Tibial artery (tissue), 4 donors: ENCODE results near the gene KDR.

Source experiments
- DNase-seq, 2 donors: peaks; one replicate each; pipeline ENCODE4 v3.0.0-alpha.2; 2019
- H3K27ac ChIP-seq, 2 donors: fragments of 200-600 bp; sonication (generic) in 1 of 2; 1 replicate in 1 of 2; 2 replicates in 1 of 2; pipeline ENCODE4 v1.5.1; 2018 to 2019; ENCODE audit warnings: mild to moderate bottlenecking in 1 of 2
- H3K27me3 ChIP-seq, 2 donors: fragments of 200-600 bp; sonication (generic) in 1 of 2; one replicate each; pipeline versions ENCODE4 v1.5.1 to v1.6.0; 2016 to 2019
- H3K36me3 ChIP-seq, 3 donors: fragments of 200-600 bp; sonication (generic) in 2 of 3; one replicate each; pipeline ENCODE4 v1.5.1; 2016 to 2019; ENCODE audit warnings: mild to moderate bottlenecking in 2 of 3
- H3K4me1 ChIP-seq, 4 donors: fragments of 200-600 bp; sonication (generic) in 2 of 4; 1 replicate in 3 of 4; 2 replicates in 1 of 4; pipeline ENCODE4 v1.5.1; 2016 to 2019
- H3K4me3 ChIP-seq, 2 donors: fragments of 200-600 bp; sonication (generic) in 1 of 2; 1 replicate in 1 of 2; 2 replicates in 1 of 2; pipeline ENCODE4 v1.5.1; 2018 to 2019; ENCODE audit warnings: mild to moderate bottlenecking in 2 of 2
- H3K9me3 ChIP-seq, 3 donors: fragments of 200-600 bp; sonication (generic) in 1 of 3; one replicate each; pipeline ENCODE4 v1.5.1; 2016 to 2019
- CTCF ChIP-seq, 2 experiments: fragments of 200-600 bp in 1 of 2; fragments of 450-650 bp in 1 of 2; IDR thresholded peaks; one replicate each; pipeline ENCODE4 v1.5.1; 2017 to 2019; ENCODE audit warnings: antibody characterized with exemption in 2 of 2, mild to moderate bottlenecking in 1 of 2, moderate library complexity in 1 of 2
- intact Hi-C: fragments of 100-400 bp; cut with DNase I; formaldehyde crosslinking; loops from one replicate; pipeline ENCODE4 v1.15.0; 2023; ENCODE audit warnings: low total_unique reads

Gene KDR

GRCh38 chr4:55036405-55036804 lies 89.0 kb downstream of the KDR start:
- peaks cover 0 to 54% (median 22%) of the 10 kb centered on the region in 4 donors for H3K4me1 ChIP-seq
- TF ChIP-seq CTCF (IDR thresholded peaks at IDR 0.05) = no peak
- H3K36me3 ChIP-seq = no peaks in the 10 kb centered on the region
- no peaks in the 10 kb centered on the region for H3K27me3 ChIP-seq
- H3K27ac ChIP-seq = peak overlapping the region in 1 of 2 donors; percentile 27
- no peak for DNase-seq
- no peaks in the 10 kb centered on the region for H3K9me3 ChIP-seq
- no peak overlapping the region for H3K4me3 ChIP-seq
- intact Hi-C loops = no loop called here

GRCh38 chr4:55035892-55036291 lies 89.5 kb downstream of the KDR start:
- Histone ChIP-seq H3K4me3 (no peak overlapping the region), H3K4me1 (peaks cover 0 to 54% (median 22%) of the 10 kb centered on the region in 4 donors), H3K36me3 (no peaks in the 10 kb centered on the region), H3K27me3 (no peaks in the 10 kb centered on the region), H3K27ac (no peak overlapping the region), H3K9me3 (no peaks in the 10 kb centered on the region)
- intact Hi-C loops = no loop called here
- DNase-seq = no peak
- no peak for TF ChIP-seq CTCF (IDR thresholded peaks at IDR 0.05)

GRCh38 chr4:55033296-55033695 lies 92.1 kb downstream of the KDR start:
- peaks cover 0 to 42% (median 10%) of the 10 kb centered on the region in 4 donors for H3K4me1 ChIP-seq
- no peak overlapping the region for H3K4me3 ChIP-seq
- H3K27me3 ChIP-seq = no peaks in the 10 kb centered on the region
- H3K36me3 ChIP-seq = no peaks in the 10 kb centered on the region
- no peak for DNase-seq
- H3K9me3 ChIP-seq = no peaks in the 10 kb centered on the region
- intact Hi-C loops = no loop called here
- TF ChIP-seq CTCF (IDR thresholded peaks at IDR 0.05) = no peak
- H3K27ac ChIP-seq = no peak overlapping the region

GRCh38 chr4:55032788-55033187 lies 92.6 kb downstream of the KDR start:
- H3K4me3 ChIP-seq = no peak overlapping the region
- no peaks in the 10 kb centered on the region for H3K36me3 ChIP-seq
- TF ChIP-seq CTCF (IDR thresholded peaks at IDR 0.05) = no peak
- intact Hi-C loops = no loop called here
- no peak for DNase-seq
- H3K4me1 ChIP-seq = peaks cover 0 to 37% (median 9%) of the 10 kb centered on the region in 4 donors
- no peak overlapping the region for H3K27ac ChIP-seq
- no peaks in the 10 kb centered on the region for H3K9me3 ChIP-seq
- no peaks in the 10 kb centered on the region for H3K27me3 ChIP-seq

GRCh38 chr4:55032179-55032578 lies 93.2 kb downstream of the KDR start:
- Histone ChIP-seq H3K4me1 (peaks cover 0 to 31% (median 7%) of the 10 kb centered on the region in 4 donors), H3K27me3 (no peaks in the 10 kb centered on the region), H3K9me3 (no peaks in the 10 kb centered on the region), H3K27ac (no peak overlapping the region), H3K4me3 (no peak overlapping the region), H3K36me3 (no peaks in the 10 kb centered on the region)
- intact Hi-C loops = no loop called here
- no peak for DNase-seq
- TF ChIP-seq CTCF (IDR thresholded peaks at IDR 0.05) = no peak

GRCh38 chr4:55031158-55031557 lies 94.2 kb downstream of the KDR start:
- TF ChIP-seq CTCF (IDR thresholded peaks at IDR 0.05) = no peak
- intact Hi-C loops = no loop called here
- no peaks in the 10 kb centered on the region for H3K9me3 ChIP-seq
- DNase-seq = no peak
- peaks cover 0 to 20% (median 4%) of the 10 kb centered on the region in 4 donors for H3K4me1 ChIP-seq
- no peak overlapping the region for H3K27ac ChIP-seq
- H3K4me3 ChIP-seq = no peak overlapping the region
- no peaks in the 10 kb centered on the region for H3K36me3 ChIP-seq
- H3K27me3 ChIP-seq = no peaks in the 10 kb centered on the region
